GM20000 (cell line): Measurements from ENCODE around the gene RPS6KA2.

ENCODE experiments used
- DNase-seq: peaks from one replicate; pipeline ENCODE4 v3.0.0; 2012; ENCODE audit warnings: low spot score
- TF ChIP-seq, protein P1 (sequence below): IDR thresholded peaks from 2 replicates; pipeline ENCODE4 v1.5.1; 2012; ENCODE audit warnings: mild to moderate bottlenecking, control low read depth; ENCODE audit errors: extremely low read depth, missing control alignments

Gene RPS6KA2

DNA sequence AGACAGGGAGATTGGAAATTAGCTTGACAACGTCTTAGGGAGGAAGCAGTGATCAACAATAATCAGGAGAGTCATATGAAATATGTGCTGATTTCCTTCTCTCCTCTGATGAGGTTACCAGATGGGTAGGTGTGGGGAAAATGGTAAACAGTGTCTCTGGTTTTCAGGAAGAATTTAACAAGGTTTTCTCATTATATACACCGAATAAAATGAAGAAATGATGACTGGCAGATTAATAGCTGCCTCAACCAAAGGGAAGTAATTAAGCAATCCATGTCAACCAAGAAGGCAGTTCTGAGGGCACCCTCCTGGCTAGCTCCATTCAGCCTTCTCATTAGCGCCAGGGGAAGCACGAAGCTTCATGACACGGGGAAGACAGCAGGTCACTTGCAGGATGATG is 27.8 kb downstream of the RPS6KA2 start:
- TF ChIP-seq, protein P1, sequence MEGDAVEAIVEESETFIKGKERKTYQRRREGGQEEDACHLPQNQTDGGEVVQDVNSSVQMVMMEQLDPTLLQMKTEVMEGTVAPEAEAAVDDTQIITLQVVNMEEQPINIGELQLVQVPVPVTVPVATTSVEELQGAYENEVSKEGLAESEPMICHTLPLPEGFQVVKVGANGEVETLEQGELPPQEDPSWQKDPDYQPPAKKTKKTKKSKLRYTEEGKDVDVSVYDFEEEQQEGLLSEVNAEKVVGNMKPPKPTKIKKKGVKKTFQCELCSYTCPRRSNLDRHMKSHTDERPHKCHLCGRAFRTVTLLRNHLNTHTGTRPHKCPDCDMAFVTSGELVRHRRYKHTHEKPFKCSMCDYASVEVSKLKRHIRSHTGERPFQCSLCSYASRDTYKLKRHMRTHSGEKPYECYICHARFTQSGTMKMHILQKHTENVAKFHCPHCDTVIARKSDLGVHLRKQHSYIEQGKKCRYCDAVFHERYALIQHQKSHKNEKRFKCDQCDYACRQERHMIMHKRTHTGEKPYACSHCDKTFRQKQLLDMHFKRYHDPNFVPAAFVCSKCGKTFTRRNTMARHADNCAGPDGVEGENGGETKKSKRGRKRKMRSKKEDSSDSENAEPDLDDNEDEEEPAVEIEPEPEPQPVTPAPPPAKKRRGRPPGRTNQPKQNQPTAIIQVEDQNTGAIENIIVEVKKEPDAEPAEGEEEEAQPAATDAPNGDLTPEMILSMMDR = no peak
- no peak for DNase-seq

DNA sequence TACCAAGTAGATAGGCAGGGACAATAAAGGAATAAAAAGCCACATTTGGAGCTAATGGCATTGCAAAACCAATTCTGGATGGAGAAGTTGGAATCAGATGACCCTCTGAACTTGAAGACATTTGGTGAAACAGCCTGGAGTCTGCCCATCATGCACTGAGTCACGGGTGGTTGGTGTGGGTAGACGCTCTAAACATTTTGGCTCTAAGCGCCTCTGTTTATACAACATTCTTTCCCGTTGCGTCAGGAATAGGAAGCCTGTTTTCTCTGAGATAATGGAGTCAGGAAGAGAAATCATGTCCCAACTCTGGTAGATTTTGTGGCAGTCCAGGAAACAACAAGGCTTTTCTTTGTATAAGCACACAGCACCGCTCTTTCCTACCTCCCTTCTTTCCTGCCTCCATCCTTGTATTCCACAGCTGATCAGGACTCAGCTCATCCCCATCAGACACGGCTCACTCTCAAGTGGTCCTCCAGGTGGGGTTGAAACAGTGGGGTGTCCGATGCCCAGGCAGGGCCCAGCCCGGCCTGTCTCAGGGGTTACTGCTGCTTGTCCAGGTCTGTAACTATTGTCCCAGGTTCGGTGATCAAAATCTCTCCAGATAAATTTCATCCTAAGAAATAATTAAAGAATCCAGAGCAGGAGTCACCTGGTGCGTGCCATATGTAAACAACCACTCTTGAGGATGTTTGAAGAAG is 28.5 kb downstream of the RPS6KA2 start:
- TF ChIP-seq, protein P1 = no peak
- no peak for DNase-seq

DNA sequence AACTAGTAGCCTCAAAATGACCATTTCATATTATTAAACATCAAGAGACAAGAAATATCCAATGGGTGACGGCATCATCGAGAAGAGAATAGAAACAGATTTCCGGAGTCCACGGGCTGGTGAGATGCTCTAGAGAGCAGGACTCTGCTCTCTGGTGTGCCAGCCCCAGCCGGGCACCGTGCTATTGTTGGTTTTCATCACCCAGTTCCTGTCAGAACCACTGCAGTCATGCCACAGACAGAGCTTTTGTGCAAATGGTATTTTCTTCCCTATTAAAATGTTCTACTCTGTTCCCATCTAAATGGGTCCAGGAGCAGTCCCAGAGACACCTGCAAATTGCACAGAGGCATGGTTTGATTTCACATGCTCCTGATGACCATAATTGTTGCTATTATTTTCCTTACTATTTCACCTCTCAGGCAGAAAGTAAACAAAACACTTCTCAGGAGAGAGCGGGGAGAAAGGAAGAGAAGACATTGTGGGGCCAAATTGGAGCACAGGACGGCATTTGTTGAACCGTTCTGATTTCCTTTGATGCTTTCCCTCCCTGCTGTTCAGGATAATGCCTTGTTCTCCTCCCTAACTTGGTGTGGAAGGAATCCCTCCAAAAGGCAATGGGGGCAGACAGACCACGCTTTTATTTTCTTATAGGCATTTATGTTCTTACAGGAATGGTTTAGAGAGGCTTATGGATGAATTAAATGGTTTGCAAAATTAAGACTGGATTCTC is 29.2 kb downstream of the RPS6KA2 start:
- TF ChIP-seq, protein P1 = no peak
- no peak for DNase-seq

DNA sequence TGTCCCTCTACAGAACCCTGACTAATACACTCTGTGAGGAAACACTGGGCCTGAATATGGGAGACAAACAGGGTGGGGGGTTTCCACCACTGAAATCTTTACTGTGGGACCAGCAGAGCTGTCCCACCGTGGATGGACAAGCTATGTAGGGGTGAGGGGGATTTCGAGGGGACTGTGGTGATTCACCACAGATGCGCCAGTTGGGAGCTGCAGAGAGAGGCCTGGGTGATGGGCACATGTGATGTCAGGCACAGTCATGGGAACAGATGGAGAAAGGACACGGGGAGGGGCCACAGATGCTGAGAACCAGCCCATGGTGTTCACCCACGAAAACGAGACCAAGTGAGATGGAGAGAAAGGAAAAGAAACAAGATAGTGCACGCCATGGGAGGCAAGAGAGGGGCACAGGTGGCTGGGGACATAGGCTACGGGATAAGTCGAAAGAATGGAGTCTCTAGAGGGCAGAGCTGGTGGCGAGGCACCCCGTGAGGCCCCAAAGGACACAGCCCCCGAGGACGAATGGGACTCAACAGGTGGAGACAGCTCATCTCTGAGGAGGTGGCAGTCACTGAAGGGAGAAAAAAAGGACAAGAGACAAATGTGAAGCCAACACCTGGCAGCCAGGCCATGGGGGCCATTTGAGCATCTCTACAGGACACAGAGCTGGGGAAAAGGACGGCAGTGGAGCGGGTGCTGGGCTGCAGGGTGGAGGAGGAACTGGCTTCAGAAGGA is 30.1 kb downstream of the RPS6KA2 start:
- TF ChIP-seq, protein P1 = no peak
- DNase-seq = no peak

DNA sequence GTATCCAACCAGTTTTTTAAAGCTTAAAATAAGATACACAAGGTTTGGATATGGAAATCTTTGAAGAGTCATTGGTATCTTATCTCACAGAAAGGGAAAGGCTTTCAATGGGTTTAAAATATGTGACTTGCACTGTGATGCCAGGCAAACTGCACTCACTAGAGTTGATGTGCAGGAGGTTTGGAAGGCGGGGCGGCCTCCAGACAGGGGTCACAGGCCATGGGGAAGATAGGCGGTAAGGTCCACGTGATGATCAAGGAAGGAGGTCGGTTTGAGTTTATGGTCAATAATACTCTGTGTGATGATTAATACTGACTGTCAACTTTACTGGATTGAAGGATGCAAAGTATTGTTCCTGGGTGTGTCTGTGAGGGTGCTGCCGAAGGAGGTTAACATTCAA is 31.1 kb downstream of the RPS6KA2 start:
- TF ChIP-seq, protein P1 = no peak
- no peak for DNase-seq

DNA sequence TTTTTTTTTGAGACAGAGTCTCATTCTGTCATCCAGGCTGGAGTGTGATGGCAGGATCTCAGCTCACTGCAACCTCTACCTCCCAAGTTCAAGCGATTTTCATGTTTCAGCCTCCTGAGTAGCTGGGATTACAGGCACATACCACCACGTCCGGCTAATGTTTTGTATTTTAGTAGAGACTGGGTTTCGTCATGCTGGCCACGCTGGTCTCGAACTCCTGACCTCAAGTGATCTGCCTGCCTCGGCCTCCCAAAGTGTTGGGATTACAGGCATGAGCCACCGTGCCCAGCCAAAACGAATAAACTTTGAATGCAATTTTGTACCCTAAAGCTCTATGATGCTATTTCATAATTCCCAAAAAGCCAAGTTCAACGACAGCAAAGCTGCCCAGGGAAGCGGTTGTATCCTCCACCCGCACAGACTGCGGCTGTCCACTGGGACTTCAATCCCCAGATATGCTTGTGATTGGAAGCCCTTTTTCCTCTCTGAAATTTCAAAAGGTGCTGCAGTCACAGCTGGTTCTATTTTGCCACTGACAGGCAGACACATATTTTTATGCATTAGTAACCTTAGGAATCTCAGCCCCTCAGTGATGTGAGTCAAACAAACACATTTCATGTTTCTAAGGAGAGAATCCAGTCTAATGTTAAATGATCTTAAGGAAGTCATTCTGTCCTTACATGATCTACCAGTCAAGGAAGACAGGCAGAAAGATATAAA is 31.8 kb downstream of the RPS6KA2 start:
- DNase-seq = no peak
- TF ChIP-seq, protein P1 = no peak
